AG09309 (cell line): ENCODE measurements around the gene C4orf36.

Experiments used
- DNase-seq: peaks from one replicate; pipeline ENCODE4 v3.0.0-alpha.2; 2010; ENCODE audit warnings: low read depth
- H3K4me3 ChIP-seq: 2 replicates; pipeline ENCODE4 v1.5.1; 2011; ENCODE audit warnings: mild to moderate bottlenecking, low read depth, low read length, moderate library complexity; ENCODE audit not compliant: control insufficient read depth
- CTCF ChIP-seq: IDR thresholded peaks from 2 replicates; pipeline ENCODE4 v1.5.1; 2011; ENCODE audit warnings: mild to moderate bottlenecking, low read depth, low read length, inconsistent platforms; ENCODE audit not compliant: insufficient read depth, control insufficient read depth; ENCODE audit errors: missing control alignments

Gene C4orf36

GRCh38 chr4:86935566-86935852 is 43.3 kb upstream of the C4orf36 start:
- no peak for DNase-seq
- TF ChIP-seq CTCF: no peak
- peak overlapping the region; percentile 96 for H3K4me3 ChIP-seq

DNA sequence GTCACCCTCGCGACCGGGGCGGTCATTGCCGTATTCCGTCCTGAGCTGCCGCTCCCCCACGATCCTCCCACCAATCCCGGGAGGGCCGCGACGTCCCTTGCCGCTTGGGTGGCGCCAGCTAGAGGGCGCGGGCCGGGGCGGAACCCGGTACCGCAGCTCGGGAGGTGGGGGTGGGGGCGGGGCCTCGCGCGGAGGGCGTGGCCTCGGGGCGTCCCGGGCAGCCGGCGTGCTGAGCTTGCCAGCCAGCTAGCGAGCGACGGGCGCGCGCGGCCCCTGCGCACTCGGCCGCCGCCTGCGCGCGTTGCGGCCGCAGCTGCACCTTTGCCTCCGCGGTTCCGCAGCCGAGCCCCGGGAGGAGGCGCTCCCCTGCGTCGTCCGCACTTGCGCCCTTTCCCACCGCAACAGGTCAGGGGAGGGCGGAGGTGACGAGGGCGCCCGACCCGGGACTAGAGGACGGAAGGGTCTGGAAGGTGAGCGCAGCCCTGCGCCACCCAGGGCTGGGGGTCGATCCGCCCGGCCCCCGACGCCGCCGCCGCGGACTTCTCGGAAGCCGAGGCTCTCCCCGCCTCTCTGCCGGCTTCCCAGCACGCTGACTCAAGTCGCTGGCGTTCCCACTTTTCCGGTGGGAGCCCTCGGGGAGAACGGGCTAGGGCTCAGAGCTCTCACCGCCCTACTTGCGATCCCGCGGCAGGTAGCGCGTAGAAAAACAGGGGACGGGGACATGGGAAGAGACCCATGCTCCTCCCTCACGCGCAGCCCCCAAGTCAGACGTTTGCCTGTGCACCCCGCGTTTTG is 42.7 kb upstream of the C4orf36 start, which contains the start of gene AFF1:
Gene AFF1 (plus strand): TSS at position 241 of the 795 bp plus-strand sequence. CDS start 13,523 bp downstream, outside the sequence.
- TF ChIP-seq CTCF: peak; percentile 36
- no peak for DNase-seq
- peak within 1 kb of the TSS; percentile 96 for H3K4me3 ChIP-seq

GRCh38 chr4:86934147-86934770 is 42.0 kb upstream of the C4orf36 start:
- no peak for DNase-seq
- H3K4me3 ChIP-seq: peak overlapping the region; percentile 96
- TF ChIP-seq CTCF: no peak

DNA sequence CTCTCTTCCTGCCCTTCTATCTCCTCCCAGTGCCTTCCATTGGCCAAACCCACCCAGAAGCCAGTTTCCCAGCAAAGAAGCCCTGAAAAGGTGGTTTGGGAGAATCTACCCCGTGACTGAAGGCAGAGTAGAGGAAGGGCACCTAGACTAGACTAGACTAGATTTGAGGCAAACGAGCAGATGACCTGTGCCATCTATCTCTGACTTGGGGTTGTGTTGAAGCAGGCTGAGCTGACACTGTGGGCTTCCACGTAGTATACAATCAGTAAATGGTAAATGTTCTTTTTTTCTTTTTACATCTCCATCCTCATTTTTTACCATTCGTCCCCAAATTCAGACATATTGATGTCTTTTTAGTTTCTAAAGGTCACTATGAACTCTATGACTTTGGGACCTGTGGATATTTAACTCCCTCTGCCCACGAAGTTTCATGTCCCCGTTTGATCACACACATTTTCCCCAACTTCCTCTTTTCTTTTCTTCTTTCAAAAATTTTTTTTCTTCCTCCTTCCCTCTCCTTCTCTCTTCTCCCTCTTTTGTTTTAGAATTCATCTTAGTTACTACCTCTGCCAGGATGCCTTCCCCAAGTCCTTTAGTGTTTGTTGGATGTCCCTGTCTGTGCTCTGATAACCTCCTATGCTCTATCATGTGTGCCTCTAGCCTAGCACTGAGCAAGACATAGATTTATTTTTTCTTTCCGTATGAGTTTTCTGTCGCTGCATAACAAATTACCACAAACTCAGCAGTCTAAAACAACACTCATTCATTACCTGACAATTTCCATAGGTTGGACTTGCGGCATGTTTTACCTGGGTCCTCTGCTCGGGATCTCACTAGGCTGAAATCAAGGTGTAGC is 36.4 kb upstream of the C4orf36 start:
- no peak for TF ChIP-seq CTCF
- DNase-seq: no peak
- H3K4me3 ChIP-seq: no peak overlapping the region

- peak; percentile 82 for DNase-seq
- H3K4me3 ChIP-seq: no peak overlapping the region
- TF ChIP-seq CTCF: no peak
These were observed 35.7 kb upstream of the C4orf36 start for GRCh38 chr4:86927843-86928395.

GRCh38 chr4:86926435-86927086 is 34.3 kb upstream of the C4orf36 start:
- no peak overlapping the region for H3K4me3 ChIP-seq
- no peak for TF ChIP-seq CTCF
- DNase-seq: no peak
